NCI-H187 (cell line): ENCODE results near the gene PHPT1.
A peak's percentile ranks its signal among the peaks of the same experiment; 100 is the strongest.
"Not testable (repeated sequence)": the region's sequence is repeated elsewhere in the genome, so short reads cannot be mapped to it uniquely, and the experiment has no call there.

ENCODE experiments used
- DNase-seq, 2 experiments: peaks; one replicate each; lab custom pipeline; 2025; lab: John Stamatoyannopoulos, UW

PHPT1 gene

GRCh38 chr9:136849038-136849959, at the start of gene PHPT1:
Gene PHPT1 (plus strand): TSS chr9:136849409. CDS start chr9:136849431, 22 bp downstream.
- peak; percentile 86 to 93 for DNase-seq

- peak; percentile 64 to 80 for DNase-seq
Measured at GRCh38 chr9:136799854-136800657, 49.2 kb upstream of the PHPT1 start.

GRCh38 chr9:136802321-136802720, 46.9 kb upstream of the PHPT1 start:
- DNase-seq, result no peak

GRCh38 chr9:136803009-136803550, 46.1 kb upstream of the PHPT1 start:
- not testable (repeated sequence) for DNase-seq

- DNase-seq, result no peak
Measured at GRCh38 chr9:136803551-136804508, 45.4 kb upstream of the PHPT1 start.

GRCh38 chr9:136804509-136805206, 44.6 kb upstream of the PHPT1 start:
- DNase-seq, result no peak

GRCh38 chr9:136805207-136805740, 43.9 kb upstream of the PHPT1 start:
- no peak for DNase-seq

GRCh38 chr9:136806067-136806466, 43.1 kb upstream of the PHPT1 start:
- no peak for DNase-seq

GRCh38 chr9:136806631-136807201, 42.5 kb upstream of the PHPT1 start:
- no peak for DNase-seq

- peak; percentile 9 to 39 for DNase-seq
Measured at GRCh38 chr9:136807281-136808074, 41.7 kb upstream of the PHPT1 start, which contains the start of gene RABL6. Gene RABL6 (plus strand): TSS chr9:136807948. CDS start chr9:136808197, 249 bp downstream.

- no peak for DNase-seq
Measured at GRCh38 chr9:136808075-136808805, 41.0 kb upstream of the PHPT1 start.

GRCh38 chr9:136808806-136809158, 40.4 kb upstream of the PHPT1 start:
- DNase-seq, result no peak

- no peak for DNase-seq
Measured at GRCh38 chr9:136814725-136815421, 34.3 kb upstream of the PHPT1 start.

GRCh38 chr9:136815422-136815782, 33.8 kb upstream of the PHPT1 start:
- no peak for DNase-seq

- no peak for DNase-seq
Measured at GRCh38 chr9:136820971-136821825, 28.0 kb upstream of the PHPT1 start.

GRCh38 chr9:136821826-136822544, 27.2 kb upstream of the PHPT1 start:
- no peak for DNase-seq
